NCI-H774 (cell line): Measurements from ENCODE around the gene FCAMR.

ENCODE experiments used
- DNase-seq: peaks from one replicate; lab custom pipeline; 2025; lab: John Stamatoyannopoulos, UW

Gene FCAMR

GRCh38 chr1:206911064-206911663 lies 59.1 kb downstream of the FCAMR start:
- peak; percentile 16 for DNase-seq

- no peak for DNase-seq
These were observed 60.4 kb downstream of the FCAMR start for GRCh38 chr1:206909883-206910318.

- DNase-seq, result peak; percentile 73
These were observed 60.9 kb downstream of the FCAMR start for GRCh38 chr1:206909161-206909882.

DNA sequence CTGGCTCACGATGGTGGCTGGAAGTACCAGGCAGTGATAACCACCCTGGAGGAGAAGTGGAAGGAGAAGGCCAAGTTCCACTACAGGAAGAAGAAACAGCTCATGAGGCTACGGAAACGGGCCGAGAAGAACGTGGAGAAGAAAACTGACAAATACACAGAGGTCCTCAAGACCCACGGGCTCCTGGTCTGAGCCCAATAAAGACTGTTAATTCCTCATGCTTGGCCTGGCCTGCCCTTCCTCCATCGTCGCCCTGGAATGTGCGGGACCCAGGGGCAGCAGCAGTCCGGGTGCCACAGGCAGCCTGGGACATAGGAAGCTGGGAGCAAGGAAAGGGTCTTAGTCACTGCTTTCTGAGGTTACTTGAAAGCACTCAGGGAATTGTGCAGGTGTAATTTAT lies 62.2 kb downstream of the FCAMR start:
- DNase-seq, result no peak
